Measurements from ENCODE around the gene BPGM.
"Not testable (repeated sequence)": the region's sequence is repeated elsewhere in the genome, so short reads cannot be mapped to it uniquely, and the experiment has no call there.

Gene BPGM

GRCh38 chr7:134662166-134662870, 15.7 kb downstream of the BPGM start:
- in situ Hi-C loops (cut with HindIII; ENCODE audit: low sequenced_read_pairs): no loop called here

GRCh38 chr7:134662871-134663205, 16.2 kb downstream of the BPGM start:
- in situ Hi-C loops (cut with HindIII; ENCODE audit: low sequenced_read_pairs): no loop called here

- in situ Hi-C loops (cut with HindIII; ENCODE audit: low sequenced_read_pairs): not testable (repeated sequence)
Measured at GRCh38 chr7:134665045-134665444, 18.4 kb downstream of the BPGM start.

- in situ Hi-C loops (cut with HindIII; ENCODE audit: low sequenced_read_pairs): no loop called here
Measured at GRCh38 chr7:134667899-134668298, 21.2 kb downstream of the BPGM start.

GRCh38 chr7:134669388-134669787, 22.7 kb downstream of the BPGM start:
- in situ Hi-C loops (cut with HindIII; ENCODE audit: low sequenced_read_pairs): no loop called here

- in situ Hi-C loops (cut with HindIII; ENCODE audit: low sequenced_read_pairs): no loop called here
Measured at GRCh38 chr7:134669845-134670373, 23.3 kb downstream of the BPGM start.

GRCh38 chr7:134671609-134672008, 25.0 kb downstream of the BPGM start:
- in situ Hi-C loops (cut with HindIII; ENCODE audit: low sequenced_read_pairs): no loop called here

- in situ Hi-C loops (cut with HindIII; ENCODE audit: low sequenced_read_pairs): no loop called here
Measured at GRCh38 chr7:134674424-134674823, 27.8 kb downstream of the BPGM start.

GRCh38 chr7:134676743-134677142, 30.1 kb downstream of the BPGM start:
- in situ Hi-C loops (cut with HindIII; ENCODE audit: low sequenced_read_pairs): no loop called here

- in situ Hi-C loops (cut with HindIII; ENCODE audit: low sequenced_read_pairs): no loop called here
Measured at GRCh38 chr7:134678115-134678514, 31.5 kb downstream of the BPGM start.

GRCh38 chr7:134679006-134679405, 32.4 kb downstream of the BPGM start:
- in situ Hi-C loops (cut with HindIII; ENCODE audit: low sequenced_read_pairs): no loop called here

GRCh38 chr7:134684165-134684564, 37.5 kb downstream of the BPGM start:
- in situ Hi-C loops (cut with HindIII; ENCODE audit: low sequenced_read_pairs): no loop called here

GRCh38 chr7:134685250-134685649, 38.6 kb downstream of the BPGM start:
- in situ Hi-C loops (cut with HindIII; ENCODE audit: low sequenced_read_pairs): no loop called here

GRCh38 chr7:134686786-134687185, 40.1 kb downstream of the BPGM start:
- in situ Hi-C loops (cut with HindIII; ENCODE audit: low sequenced_read_pairs): no loop called here

- in situ Hi-C loops (cut with HindIII; ENCODE audit: low sequenced_read_pairs): not testable (repeated sequence)
Measured at GRCh38 chr7:134689550-134689949, 42.9 kb downstream of the BPGM start.

- in situ Hi-C loops (cut with HindIII; ENCODE audit: low sequenced_read_pairs): no loop called here
Measured at GRCh38 chr7:134690016-134690415, 43.4 kb downstream of the BPGM start.

GRCh38 chr7:134690614-134691504, 44.2 kb downstream of the BPGM start:
- in situ Hi-C loops (cut with HindIII; ENCODE audit: low sequenced_read_pairs): no loop called here

- in situ Hi-C loops (cut with HindIII; ENCODE audit: low sequenced_read_pairs): no loop called here
Measured at GRCh38 chr7:134691546-134692343, 45.1 kb downstream of the BPGM start.

GRCh38 chr7:134692344-134692705, 45.7 kb downstream of the BPGM start:
- in situ Hi-C loops (cut with HindIII; ENCODE audit: low sequenced_read_pairs): no loop called here

GRCh38 chr7:134693256-134693655, 46.6 kb downstream of the BPGM start:
- in situ Hi-C loops (cut with HindIII; ENCODE audit: low sequenced_read_pairs): no loop called here

- in situ Hi-C loops (cut with HindIII; ENCODE audit: low sequenced_read_pairs): no loop called here
Measured at GRCh38 chr7:134694299-134694698, 47.6 kb downstream of the BPGM start.
